ENCODE results near the gene FGF14. TPM values are rescaled to one million over a fixed set of nuclear protein-coding genes. Genes with fewer than 3 reads are reported as not detected.

FGF14 gene
- total RNA-seq = under 0.01 TPM in 1 of 2 replicates, not detected in the other

DNA sequence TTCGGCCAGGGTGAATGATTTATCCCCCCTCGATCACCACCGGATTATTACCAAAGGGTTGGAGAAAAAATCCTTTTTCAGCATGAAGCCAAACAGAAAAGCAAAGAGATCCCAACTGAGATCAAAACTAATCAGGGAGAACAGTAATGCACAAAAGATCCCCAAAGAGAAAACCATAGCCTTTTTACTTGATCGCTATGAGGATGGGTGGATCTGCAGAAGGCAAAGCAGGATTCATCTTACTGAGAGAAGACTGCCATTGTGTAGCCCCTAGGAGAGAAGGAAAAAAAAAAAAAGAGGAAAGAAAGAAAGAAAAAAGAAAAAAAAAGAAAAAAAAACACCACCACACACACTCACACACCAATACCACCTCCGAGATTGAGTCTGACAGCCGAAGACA is at the start of gene FGF14:
Gene FGF14 (minus strand): TSS at position 283 of the 400 bp plus-strand sequence.

Other genes with a start within 250 kb of the FGF14 start
- 33.0 and 34.1 TPM in 2 replicates for gene TPP2, start 194.9 kb upstream of the FGF14 start, total RNA-seq